GM18873 (cell line): ENCODE results near the gene SLC25A13.
"Not testable (repeated sequence)": the region's sequence is repeated elsewhere in the genome, so short reads cannot be mapped to it uniquely, and the experiment has no call there.

Experiments used
- ATAC-seq: cut with Tn5 transposase; IDR thresholded peaks from one replicate; pipeline ENCODE4 v1.9.1; 2021; ENCODE audit warnings: mild to moderate bottlenecking, moderate library complexity, moderate number of reproducible peaks; ENCODE audit not compliant: unreplicated experiment, low FRiP score

SLC25A13 gene

GRCh38 chr7:96303105-96303685 is 18.7 kb downstream of the SLC25A13 start:
- ATAC-seq = no peak

- ATAC-seq = no peak
Measured at GRCh38 chr7:96300986-96301385, 20.9 kb downstream of the SLC25A13 start.

GRCh38 chr7:96300502-96300901 is 21.4 kb downstream of the SLC25A13 start:
- ATAC-seq = no peak

GRCh38 chr7:96299496-96299895 is 22.4 kb downstream of the SLC25A13 start:
- ATAC-seq = no peak

GRCh38 chr7:96297876-96298275 is 24.0 kb downstream of the SLC25A13 start:
- ATAC-seq = no peak

GRCh38 chr7:96297446-96297845 is 24.5 kb downstream of the SLC25A13 start:
- ATAC-seq = not testable (repeated sequence)

- not testable (repeated sequence) for ATAC-seq
Measured at GRCh38 chr7:96293911-96294310, 28.0 kb downstream of the SLC25A13 start.

- no peak for ATAC-seq
Measured at GRCh38 chr7:96287559-96287958, 34.3 kb downstream of the SLC25A13 start.

GRCh38 chr7:96287132-96287531 is 34.8 kb downstream of the SLC25A13 start:
- ATAC-seq = no peak

GRCh38 chr7:96285579-96285978 is 36.3 kb downstream of the SLC25A13 start:
- ATAC-seq = peak; percentile 81

GRCh38 chr7:96284835-96285234 is 37.1 kb downstream of the SLC25A13 start:
- no peak for ATAC-seq

GRCh38 chr7:96284240-96284639 is 37.7 kb downstream of the SLC25A13 start:
- no peak for ATAC-seq

GRCh38 chr7:96282835-96283234 is 39.1 kb downstream of the SLC25A13 start:
- ATAC-seq = no peak

GRCh38 chr7:96277921-96278320 is 44.0 kb downstream of the SLC25A13 start:
- no peak for ATAC-seq

- no peak for ATAC-seq
Measured at GRCh38 chr7:96276019-96276418, 45.9 kb downstream of the SLC25A13 start.

GRCh38 chr7:96273716-96274115 is 48.2 kb downstream of the SLC25A13 start:
- ATAC-seq = no peak

- ATAC-seq = no peak
Measured at GRCh38 chr7:96269246-96269994, 52.5 kb downstream of the SLC25A13 start.

GRCh38 chr7:96266580-96266979 is 55.3 kb downstream of the SLC25A13 start:
- ATAC-seq = no peak

GRCh38 chr7:96266015-96266414 is 55.9 kb downstream of the SLC25A13 start:
- ATAC-seq = no peak

- ATAC-seq = no peak
Measured at GRCh38 chr7:96253964-96254363, 67.9 kb downstream of the SLC25A13 start.

GRCh38 chr7:96253441-96253840 is 68.5 kb downstream of the SLC25A13 start:
- no peak for ATAC-seq

- no peak for ATAC-seq
Measured at GRCh38 chr7:96250776-96251361, 71.0 kb downstream of the SLC25A13 start.
